ENCODE data around the gene CNIH3.

The CNIH3 gene

DNA sequence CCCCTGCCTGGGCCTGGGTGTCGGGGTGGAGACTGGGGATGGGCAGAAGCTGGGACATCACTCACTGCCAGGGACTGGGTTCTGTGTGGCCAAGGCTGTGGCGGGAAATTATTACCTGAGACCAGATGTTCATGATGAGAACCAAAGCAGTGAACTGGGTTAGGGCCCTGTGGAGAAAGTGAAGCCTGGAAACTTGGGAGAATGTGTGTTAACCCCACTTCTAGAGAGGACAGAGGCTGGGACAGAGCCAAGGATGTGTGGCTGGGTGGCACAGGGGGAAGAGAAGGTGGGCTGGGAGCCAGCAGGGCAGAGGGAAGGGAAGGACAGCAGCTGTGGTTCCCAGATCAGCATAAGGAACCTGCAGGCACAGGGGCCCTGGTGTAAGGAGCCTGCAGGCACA lies 31.3 kb downstream of the CNIH3 start:
- Mint-ChIP-seq H3K27ac (no peak overlapping the region), H3K27me3 (peaks cover 48% of the 10 kb centered on the region), H3K36me3 (no peaks in the 10 kb centered on the region), H3K9me3 (no peaks in the 10 kb centered on the region), H3K4me3 (no peak overlapping the region), H3K4me1 (no peaks in the 10 kb centered on the region)
- ATAC-seq, result peak; percentile 22

DNA sequence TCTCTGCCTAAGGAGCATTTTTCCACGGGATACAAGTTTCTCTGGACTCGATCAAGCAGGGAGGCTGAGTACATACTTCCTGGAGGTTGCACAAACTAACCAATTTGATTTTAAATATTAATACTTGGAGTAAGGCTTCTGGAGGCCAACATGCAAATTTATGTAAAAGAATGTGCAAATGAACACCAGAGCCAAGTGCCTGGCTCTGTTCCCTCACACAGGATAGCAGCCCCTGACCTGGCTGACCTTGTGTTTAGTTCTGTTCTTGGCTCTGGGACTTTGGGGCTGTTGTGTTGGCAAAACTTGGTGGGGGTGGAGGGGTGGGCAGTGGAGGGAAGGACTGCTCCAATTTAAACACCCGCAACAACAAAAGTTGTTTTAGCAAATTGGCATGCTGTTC lies 34.2 kb downstream of the CNIH3 start:
- ATAC-seq, result no peak

DNA sequence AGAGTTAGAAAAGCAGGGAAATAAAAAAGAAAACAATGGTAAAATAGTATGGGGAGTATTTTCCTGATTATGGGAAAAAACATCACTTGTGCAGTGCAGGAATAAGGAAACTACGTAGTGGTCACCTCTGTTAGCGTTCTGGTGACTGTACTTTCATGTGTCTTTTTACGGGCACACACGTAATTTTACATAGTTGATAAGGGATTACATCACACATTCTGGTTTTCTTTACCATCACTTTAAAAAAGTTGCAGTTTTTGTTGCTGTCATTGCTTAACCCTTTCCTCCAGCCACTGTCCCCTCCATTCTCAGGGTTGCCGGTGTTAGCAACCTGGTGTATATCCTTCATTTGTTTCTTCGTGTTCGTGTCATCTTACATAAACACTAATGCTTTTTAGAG lies 35.1 kb downstream of the CNIH3 start:
- no peaks in the 10 kb centered on the region for H3K4me1 Mint-ChIP-seq
- no peaks in the 10 kb centered on the region for H3K36me3 Mint-ChIP-seq
- H3K27me3 Mint-ChIP-seq, result peaks cover 30% of the 10 kb centered on the region
- ATAC-seq, result no peak
- no peak overlapping the region for H3K27ac Mint-ChIP-seq
- H3K4me3 Mint-ChIP-seq, result no peak overlapping the region
- H3K9me3 Mint-ChIP-seq, result no peaks in the 10 kb centered on the region

More for the DNA sequence above, 34.2 kb downstream of the CNIH3 start:
- H3K4me1 Mint-ChIP-seq, result no peaks in the 10 kb centered on the region
- H3K27me3 Mint-ChIP-seq, result peaks cover 30% of the 10 kb centered on the region
- H3K36me3 Mint-ChIP-seq, result no peaks in the 10 kb centered on the region
- H3K27ac Mint-ChIP-seq, result no peak overlapping the region
- no peak overlapping the region for H3K4me3 Mint-ChIP-seq
- H3K9me3 Mint-ChIP-seq, result no peaks in the 10 kb centered on the region

DNA sequence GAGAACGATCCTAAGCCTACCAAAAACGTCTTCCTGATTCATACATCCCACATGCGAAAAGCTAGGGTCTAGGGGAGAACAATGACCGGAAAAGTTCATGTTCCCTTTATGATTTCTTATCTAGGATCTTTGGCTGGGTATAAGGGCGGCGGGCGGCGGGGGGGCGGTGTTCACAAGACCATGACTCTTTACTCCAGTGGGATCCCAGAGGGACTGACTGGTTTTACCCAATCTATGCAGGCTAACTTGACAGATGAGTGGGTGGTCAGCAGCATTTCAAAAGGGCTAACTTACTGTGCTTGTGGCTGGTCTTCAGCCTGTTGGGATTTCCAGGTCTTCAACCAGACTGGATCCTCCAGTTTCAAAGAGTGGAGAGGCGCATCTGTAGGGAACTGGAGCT lies 40.3 kb downstream of the CNIH3 start:
- H3K27ac Mint-ChIP-seq, result no peak overlapping the region
- H3K4me1 Mint-ChIP-seq, result no peaks in the 10 kb centered on the region
- H3K27me3 Mint-ChIP-seq, result peaks cover 21% of the 10 kb centered on the region
- ATAC-seq, result no peak
- H3K4me3 Mint-ChIP-seq, result no peak overlapping the region
- no peaks in the 10 kb centered on the region for H3K36me3 Mint-ChIP-seq
- H3K9me3 Mint-ChIP-seq, result no peaks in the 10 kb centered on the region

DNA sequence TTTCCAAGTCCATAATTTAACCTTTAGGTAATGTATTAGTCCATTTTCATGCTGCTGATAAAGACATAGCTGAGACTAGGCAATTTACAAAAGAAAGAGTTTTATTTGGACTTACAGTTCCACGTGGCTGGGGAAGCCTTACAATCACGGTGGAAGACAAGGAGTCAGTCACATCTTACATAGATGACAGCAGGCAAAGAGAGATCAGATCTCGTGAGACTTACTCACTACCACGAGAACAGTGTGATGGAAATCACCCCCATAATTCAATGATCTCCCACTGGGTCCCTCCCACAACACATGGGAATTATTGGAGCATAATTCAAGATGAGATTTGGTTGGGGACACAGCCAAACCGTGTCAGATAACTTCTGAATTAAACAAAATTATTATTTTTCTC lies 44.0 kb downstream of the CNIH3 start:
- Mint-ChIP-seq H3K27ac (no peak overlapping the region), H3K4me1 (no peaks in the 10 kb centered on the region), H3K36me3 (no peaks in the 10 kb centered on the region), H3K9me3 (no peaks in the 10 kb centered on the region), H3K27me3 (peaks cover 19% of the 10 kb centered on the region), H3K4me3 (no peak overlapping the region)
- no peak for ATAC-seq

DNA sequence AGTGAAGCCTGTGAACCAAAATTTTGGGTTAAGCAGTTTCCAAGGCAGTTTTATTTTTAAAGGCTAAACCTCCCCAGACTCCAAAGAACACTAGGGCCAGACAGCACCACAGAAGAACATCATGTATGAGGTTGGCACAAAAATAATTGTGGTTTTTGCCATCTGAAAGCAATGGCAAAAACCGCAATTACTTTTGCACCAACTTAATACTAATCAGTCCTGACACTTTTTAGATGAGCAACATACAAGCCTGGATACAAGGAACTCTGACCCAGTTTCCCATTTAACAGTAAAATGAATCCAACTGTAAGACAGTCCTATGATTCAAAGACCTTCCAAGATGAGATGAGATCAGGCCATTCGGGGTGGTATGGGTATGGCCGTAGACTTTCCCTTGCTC lies 46.8 kb downstream of the CNIH3 start:
- Mint-ChIP-seq H3K4me3 (no peak overlapping the region), H3K9me3 (no peaks in the 10 kb centered on the region), H3K36me3 (no peaks in the 10 kb centered on the region), H3K4me1 (no peaks in the 10 kb centered on the region), H3K27me3 (peaks cover 19% of the 10 kb centered on the region), H3K27ac (no peak overlapping the region)
- no peak for ATAC-seq

DNA sequence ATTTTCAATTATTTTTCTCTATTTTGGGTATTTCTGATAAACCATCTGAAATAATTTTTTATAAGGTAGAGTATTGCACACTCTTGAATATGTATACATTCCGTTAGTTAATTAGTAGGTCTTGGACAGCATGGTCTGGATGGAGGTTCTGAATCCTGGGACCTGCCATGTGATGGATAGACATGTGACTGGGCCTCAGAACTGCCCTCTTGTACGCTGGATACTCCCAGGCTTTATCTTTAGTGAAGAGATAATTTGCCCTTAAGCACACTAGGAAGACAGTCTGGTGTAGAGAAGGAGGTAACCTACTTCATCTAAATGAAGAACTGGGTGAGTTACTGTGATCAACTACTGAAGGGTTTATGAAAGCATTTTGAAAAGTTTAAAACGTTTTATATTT lies 48.9 kb downstream of the CNIH3 start:
- H3K36me3 Mint-ChIP-seq, result no peaks in the 10 kb centered on the region
- H3K9me3 Mint-ChIP-seq, result no peaks in the 10 kb centered on the region
- H3K4me3 Mint-ChIP-seq, result no peak overlapping the region

DNA sequence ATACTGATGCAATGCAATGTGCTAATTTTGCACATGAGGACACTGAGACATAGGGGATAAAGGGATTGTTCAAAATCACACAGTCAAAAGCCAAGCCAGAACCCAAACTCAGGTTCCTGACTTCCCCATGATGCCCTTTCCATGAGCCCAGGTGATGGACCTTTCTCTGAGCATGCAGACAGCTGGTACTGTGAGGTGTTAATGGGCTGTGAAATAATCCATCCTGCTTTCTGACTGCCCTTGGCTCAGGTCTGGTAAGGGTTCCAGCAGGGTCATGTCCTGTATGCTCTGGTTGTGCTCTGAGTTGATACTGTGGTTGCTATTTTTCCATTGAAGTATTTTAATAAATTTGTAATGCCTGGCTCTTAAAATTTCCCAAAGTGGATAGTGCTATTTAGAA lies 50.0 kb downstream of the CNIH3 start:
- no peak for ATAC-seq
- no peak overlapping the region for H3K27ac Mint-ChIP-seq
- H3K27me3 Mint-ChIP-seq, result peaks cover 9% of the 10 kb centered on the region
- H3K4me1 Mint-ChIP-seq, result no peaks in the 10 kb centered on the region
- H3K36me3 Mint-ChIP-seq, result no peaks in the 10 kb centered on the region
- H3K4me3 Mint-ChIP-seq, result no peak overlapping the region
- no peaks in the 10 kb centered on the region for H3K9me3 Mint-ChIP-seq

More for the DNA sequence above, 48.9 kb downstream of the CNIH3 start:
- no peaks in the 10 kb centered on the region for H3K4me1 Mint-ChIP-seq
- H3K27ac Mint-ChIP-seq, result no peak overlapping the region
- no peak for ATAC-seq
- H3K27me3 Mint-ChIP-seq, result peaks cover 9% of the 10 kb centered on the region

DNA sequence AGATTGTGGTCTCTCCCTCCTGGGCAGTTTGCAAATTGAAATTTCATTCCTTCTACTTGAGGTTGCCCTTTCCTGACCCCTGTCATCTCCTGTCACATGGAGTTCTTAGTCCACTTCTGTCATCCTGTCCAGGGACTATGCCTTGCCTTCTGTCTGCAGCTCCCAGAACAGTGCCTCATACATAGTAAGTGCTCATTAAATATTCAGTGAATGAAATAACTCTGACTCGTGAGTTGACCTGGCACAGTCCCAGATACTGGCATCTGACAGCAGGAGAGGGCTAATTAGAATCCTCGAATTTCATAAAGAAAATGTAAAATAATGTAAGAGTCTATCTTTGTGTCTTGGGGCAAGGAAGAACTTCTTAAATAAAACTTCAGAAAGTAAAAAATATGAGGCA lies 50.8 kb downstream of the CNIH3 start:
- Mint-ChIP-seq H3K36me3 (no peaks in the 10 kb centered on the region), H3K9me3 (no peaks in the 10 kb centered on the region), H3K4me1 (no peaks in the 10 kb centered on the region), H3K27ac (no peak overlapping the region), H3K27me3 (peaks cover 1% of the 10 kb centered on the region), H3K4me3 (no peak overlapping the region)
- no peak for ATAC-seq

DNA sequence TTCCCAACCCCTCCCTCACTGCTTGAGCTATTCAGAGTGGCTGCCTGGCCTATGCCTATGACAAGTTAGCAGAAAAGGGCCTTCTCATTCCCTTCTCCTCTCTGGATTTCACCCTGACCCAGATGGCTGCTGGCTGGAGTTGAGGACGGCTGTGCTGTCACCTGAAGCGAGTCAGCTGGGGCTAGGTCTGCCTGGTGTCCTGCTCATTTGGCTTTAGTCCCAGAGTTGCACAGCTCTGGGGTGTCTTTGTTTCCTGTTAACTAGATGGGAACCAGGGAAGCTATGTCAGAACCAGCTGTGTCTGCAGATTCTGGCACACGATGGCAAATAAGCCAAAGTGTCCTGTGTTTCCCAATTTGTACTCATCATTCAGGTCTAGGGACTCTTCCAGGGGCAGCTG lies 52.9 kb downstream of the CNIH3 start:
- no peaks in the 10 kb centered on the region for H3K9me3 Mint-ChIP-seq
- H3K4me1 Mint-ChIP-seq, result no peaks in the 10 kb centered on the region
- H3K36me3 Mint-ChIP-seq, result no peaks in the 10 kb centered on the region
- ATAC-seq, result no peak
- no peak overlapping the region for H3K4me3 Mint-ChIP-seq
- peaks cover 19% of the 10 kb centered on the region for H3K27me3 Mint-ChIP-seq
- no peak overlapping the region for H3K27ac Mint-ChIP-seq

DNA sequence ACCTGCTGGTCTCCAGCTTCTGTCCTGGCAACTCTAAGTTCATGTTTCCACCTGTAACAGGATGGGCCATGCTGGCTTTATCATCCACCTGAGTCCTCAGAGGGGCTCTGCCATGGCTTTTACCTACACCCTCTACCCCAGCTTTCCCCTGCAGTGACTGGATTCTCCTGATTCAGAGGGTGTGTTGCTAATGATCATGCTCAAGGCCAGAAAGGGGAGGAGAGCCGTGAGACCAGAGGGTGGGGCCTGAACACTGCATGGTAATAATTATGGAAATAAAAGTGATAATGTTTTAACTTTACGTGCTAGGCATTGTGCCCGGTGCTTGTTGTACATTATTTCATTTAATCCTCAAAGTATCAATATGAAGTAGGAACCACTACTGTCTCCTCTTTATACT lies 53.3 kb downstream of the CNIH3 start:
- H3K4me3 Mint-ChIP-seq, result no peak overlapping the region
- ATAC-seq, result no peak
- H3K27me3 Mint-ChIP-seq, result peaks cover 20% of the 10 kb centered on the region
- no peaks in the 10 kb centered on the region for H3K36me3 Mint-ChIP-seq
- H3K9me3 Mint-ChIP-seq, result no peaks in the 10 kb centered on the region
- H3K4me1 Mint-ChIP-seq, result no peaks in the 10 kb centered on the region
- H3K27ac Mint-ChIP-seq, result no peak overlapping the region

DNA sequence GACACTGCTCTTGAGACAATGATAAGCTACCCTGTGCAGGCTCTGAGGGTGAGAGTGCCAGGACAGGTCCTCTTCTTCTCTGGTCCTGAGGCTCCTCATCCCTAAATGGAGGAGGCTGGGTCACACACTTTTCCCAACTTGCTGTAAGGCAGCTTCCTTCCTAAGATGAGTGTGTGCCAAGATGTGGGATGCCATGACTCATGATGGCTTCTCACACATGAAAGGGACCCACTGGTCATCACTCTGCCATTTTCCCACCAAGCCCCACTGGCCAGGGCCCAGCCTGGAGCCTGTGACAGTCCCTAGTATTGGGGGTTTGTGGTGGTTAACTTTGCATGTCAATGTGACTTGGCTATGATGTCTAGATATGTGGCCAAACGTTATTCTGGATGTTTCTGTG lies 54.4 kb downstream of the CNIH3 start:
- Mint-ChIP-seq H3K36me3 (no peaks in the 10 kb centered on the region), H3K27ac (no peak overlapping the region), H3K4me1 (no peaks in the 10 kb centered on the region), H3K27me3 (peaks cover 27% of the 10 kb centered on the region), H3K4me3 (no peak overlapping the region), H3K9me3 (no peaks in the 10 kb centered on the region)
- ATAC-seq, result no peak

DNA sequence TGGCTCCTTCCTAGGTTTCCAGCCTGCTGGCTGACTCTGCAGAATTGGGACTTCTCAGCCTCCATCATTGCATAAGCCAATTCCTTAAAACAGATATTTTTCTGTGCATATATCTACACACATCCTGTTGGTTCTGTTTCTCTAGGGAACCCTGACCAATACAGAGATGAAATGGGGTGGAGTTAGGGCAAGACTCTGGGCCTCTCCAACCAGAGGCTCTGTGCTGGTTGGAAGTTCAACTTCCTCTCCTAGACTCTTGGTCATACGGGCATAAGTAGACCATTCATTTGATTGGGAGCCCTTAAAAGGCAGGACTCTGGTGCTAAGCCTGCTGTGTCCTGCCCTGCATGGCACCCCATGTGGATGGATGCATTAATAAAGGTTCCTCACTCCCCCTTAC lies 55.0 kb downstream of the CNIH3 start:
- peaks cover 32% of the 10 kb centered on the region for H3K27me3 Mint-ChIP-seq
- no peaks in the 10 kb centered on the region for H3K36me3 Mint-ChIP-seq
- H3K4me3 Mint-ChIP-seq, result no peak overlapping the region
- H3K9me3 Mint-ChIP-seq, result no peaks in the 10 kb centered on the region
- no peaks in the 10 kb centered on the region for H3K4me1 Mint-ChIP-seq
- no peak overlapping the region for H3K27ac Mint-ChIP-seq
- ATAC-seq, result no peak

DNA sequence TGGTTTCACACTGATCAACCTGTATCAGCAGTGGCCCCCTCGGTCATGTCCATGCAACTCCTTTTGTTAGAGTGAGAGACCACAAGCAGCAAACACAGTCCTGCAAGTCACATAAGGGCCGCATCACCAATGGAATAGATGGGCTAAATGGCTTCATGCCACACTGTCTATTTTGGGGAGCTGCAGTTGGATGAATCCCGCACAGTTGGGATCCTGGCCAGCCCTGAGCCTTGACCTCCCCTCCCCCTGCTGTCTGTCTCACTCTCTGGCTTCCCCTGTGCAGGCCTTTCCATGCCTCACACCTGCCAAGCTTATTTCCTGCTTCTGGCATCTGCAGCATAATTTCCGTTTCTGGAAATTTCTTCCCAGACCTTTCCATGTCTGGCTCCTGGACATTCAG lies 57.0 kb downstream of the CNIH3 start:
- Mint-ChIP-seq H3K4me3 (no peak overlapping the region), H3K4me1 (no peaks in the 10 kb centered on the region), H3K36me3 (no peaks in the 10 kb centered on the region), H3K27me3 (peaks cover 35% of the 10 kb centered on the region), H3K27ac (no peak overlapping the region), H3K9me3 (no peaks in the 10 kb centered on the region)
- no peak for ATAC-seq

DNA sequence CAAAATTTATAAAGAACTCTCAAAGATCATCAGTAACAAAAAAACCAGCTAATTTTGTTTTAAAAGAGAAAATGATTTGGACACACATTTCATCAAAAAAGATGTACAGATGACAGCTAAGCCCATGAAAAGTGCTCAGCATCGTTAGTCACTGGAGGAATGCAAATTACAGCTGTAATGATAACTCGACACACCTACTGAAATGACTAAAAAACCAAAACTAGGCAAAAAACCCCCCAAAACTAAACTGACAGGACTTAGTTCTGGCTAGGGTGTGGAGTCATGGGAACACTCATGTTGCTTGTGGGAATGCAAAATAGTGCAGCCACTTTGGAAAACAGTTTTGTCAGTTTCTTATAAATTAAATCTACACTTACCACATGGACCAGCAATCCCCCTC lies 59.5 kb downstream of the CNIH3 start:
- no peaks in the 10 kb centered on the region for H3K4me1 Mint-ChIP-seq
- H3K4me3 Mint-ChIP-seq, result no peak overlapping the region
- peaks cover 35% of the 10 kb centered on the region for H3K27me3 Mint-ChIP-seq
- no peak for ATAC-seq
- H3K27ac Mint-ChIP-seq, result no peak overlapping the region
- H3K9me3 Mint-ChIP-seq, result no peaks in the 10 kb centered on the region
- no peaks in the 10 kb centered on the region for H3K36me3 Mint-ChIP-seq

DNA sequence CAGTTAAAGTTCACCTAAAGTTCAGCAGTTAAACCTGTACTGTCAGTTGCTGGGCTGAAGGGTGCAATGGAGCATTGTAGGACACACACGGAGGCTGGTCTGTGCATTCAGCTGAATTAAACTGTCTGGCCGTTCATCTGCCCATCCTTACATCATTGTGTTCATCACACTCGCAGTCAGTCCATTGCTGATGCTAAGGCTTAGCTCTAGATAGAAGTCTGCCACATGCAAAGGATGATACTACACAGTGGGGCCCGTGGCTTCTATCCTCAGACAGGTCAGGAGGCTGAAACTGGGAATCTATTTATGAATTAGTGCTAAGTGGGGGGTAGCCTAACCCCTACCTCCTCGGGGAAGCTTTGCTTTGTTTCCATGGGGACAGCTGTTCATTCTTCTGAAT lies 60.4 kb downstream of the CNIH3 start:
- ATAC-seq, result no peak
- Mint-ChIP-seq H3K27me3 (peaks cover 35% of the 10 kb centered on the region), H3K9me3 (no peaks in the 10 kb centered on the region), H3K4me3 (no peak overlapping the region), H3K27ac (no peak overlapping the region), H3K36me3 (no peaks in the 10 kb centered on the region), H3K4me1 (no peaks in the 10 kb centered on the region)

DNA sequence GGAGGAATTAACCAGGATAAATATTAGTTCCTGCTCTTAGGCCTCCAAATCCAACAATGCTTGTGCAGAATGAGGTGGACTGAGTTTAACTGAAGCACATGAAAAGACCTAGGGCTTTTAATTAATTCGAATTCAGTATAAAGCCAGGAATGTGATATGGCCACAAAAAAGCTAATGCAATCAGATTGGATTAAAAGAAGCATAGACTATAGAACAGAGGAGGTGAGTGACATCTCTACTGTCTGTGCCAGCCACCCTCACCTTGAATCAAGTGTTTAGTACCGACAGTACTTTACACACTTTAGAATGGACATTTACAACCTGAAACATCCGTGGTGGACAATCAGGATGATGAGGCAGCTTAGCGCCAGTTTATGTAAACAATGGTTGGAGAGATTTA lies 62.1 kb downstream of the CNIH3 start:
- Mint-ChIP-seq H3K4me3 (no peak overlapping the region), H3K27me3 (peaks cover 24% of the 10 kb centered on the region), H3K9me3 (no peaks in the 10 kb centered on the region), H3K4me1 (no peaks in the 10 kb centered on the region), H3K36me3 (no peaks in the 10 kb centered on the region), H3K27ac (no peak overlapping the region)
- ATAC-seq, result no peak
